ENCODE measurements around the gene CTSD.

Gene CTSD

DNA sequence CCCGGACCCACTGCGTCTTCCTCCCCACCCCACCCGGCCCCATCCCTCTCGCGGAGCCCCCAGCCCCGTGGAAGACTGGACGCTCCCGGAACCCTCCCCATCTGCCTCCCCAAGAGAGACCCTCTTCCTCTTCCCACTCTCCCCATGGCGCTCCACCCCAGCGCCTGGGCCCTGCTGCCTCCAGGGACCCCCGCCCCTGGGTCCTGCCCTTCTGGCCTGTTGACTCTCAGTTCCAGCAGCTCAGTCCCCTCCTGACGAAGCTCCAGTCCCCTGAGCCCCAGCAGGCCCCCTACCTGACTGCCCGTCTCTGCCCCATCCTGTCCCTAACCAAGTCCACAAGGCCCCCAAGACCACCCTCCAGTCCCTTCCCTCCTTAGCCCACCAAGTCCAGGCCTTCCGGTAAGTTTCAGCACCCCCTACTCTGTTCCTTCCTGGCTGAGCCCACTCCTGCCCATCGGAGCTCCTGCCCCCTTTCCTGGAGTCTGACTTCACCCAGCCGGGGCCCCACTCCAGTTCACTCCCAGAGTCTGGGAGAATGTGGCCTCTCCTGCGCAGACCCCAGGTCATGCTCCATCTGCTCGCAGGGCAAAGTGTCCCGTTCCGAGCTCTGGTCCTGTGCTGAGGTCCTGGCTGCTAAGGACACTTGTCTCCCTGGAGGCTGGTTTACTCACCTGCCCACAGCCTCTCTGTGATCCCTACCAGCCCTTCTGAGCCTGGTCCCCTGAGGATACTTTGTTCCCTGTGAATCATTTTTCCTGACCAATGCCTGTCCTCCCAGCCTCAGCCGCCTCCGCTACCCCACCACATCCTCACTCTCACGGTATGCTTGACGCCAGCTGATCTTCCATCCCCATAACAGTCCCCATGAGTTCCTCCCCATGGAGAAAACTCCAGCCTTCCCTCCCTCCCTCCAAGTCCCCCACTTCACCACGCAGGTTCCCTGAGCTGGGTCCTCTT lies 14.1 kb downstream of the CTSD start:
- Histone ChIP-seq H3K4me3 (peak overlapping the region; percentile 21 to 45 (median 34)), H3K27ac (peak overlapping the region in 14 of 21 experiments; percentile 18 to 78 (median 58))

- H3K4me3 ChIP-seq = peak overlapping the region; percentile 21 to 45 (median 34)
Measured at GRCh38 chr11:1748636-1749394, 14.9 kb downstream of the CTSD start.

DNA sequence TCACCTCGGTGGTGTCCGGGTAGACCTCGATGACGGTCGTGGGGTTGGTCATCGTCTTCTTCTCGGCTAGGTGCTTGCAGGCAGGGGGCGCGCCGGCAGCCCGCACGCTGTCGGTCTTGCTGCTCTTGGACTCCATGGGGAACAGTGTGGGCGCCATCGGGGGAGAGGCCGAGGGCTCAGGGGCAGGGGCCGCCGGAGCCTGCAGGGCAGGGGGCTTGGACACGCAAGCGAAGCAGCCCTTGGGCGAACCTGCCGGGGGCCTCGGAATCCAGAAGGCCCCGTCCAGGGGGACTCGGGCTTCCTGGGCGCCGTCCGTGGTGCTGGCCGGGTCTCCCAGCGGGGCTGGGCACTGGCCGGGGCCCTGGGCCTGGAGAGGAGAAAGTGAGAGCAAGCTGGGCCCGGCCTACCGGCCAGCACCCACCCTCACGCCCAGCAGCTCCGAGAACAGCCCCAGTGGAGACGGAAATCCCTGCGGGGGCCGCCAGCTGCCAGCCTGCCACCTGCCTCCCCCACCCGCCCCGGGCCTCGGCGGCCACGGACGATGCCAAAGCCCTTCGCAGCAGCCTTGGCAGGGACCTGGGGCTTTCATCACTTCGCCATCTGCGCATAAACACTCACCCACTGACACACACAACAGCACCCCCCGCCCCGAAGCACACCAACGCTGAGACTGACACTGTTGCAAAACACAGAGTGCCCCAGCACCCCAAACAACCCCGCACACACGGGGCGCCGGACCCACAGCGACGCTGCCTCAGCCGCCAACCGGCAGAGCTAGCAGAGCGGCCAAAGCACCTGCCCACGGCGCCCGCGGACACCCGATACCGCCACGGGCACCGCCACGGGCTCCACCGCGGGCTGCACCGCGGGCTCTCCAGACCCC lies 15.7 kb downstream of the CTSD start:
- Histone ChIP-seq H3K4me3 (peak overlapping the region; percentile 21 to 45 (median 34)), H3K27ac (peak overlapping the region in 12 of 21 experiments; percentile 23 to 78 (median 57))

More at GRCh38 chr11:1748636-1749394, 14.9 kb downstream of the CTSD start:
- H3K27ac ChIP-seq = peak overlapping the region in 16 of 21 experiments; percentile 18 to 78 (median 57)

GRCh38 chr11:1746956-1747752 lies 16.6 kb downstream of the CTSD start:
- Histone ChIP-seq H3K27ac (no peak overlapping the region), H3K4me3 (peak overlapping the region in 3 of 7 experiments; percentile 21 to 45 (median 35))

DNA sequence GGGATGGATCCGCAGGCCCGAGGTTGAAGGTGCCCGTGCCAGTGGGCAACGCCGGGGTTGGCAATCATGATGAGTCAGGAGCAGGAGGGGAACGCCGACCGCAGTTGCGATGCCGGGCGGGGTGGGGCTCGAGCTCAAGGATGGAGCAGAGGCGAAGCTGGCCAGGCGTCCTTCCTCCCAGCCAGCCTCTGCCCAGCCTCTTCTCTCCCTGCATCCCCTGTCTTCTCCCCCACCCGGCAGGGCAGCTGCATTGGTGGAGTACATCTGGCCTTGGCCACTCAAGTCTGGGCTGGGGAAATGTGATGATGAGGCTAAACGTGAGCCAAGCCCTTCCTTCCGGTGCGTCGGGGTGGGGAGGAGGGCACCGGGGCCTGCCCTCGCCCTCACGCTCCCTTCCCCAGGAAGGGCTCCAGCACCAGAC lies 17.2 kb downstream of the CTSD start:
- H3K4me3 ChIP-seq = peak overlapping the region in 1 of 7 experiments; percentile 1

DNA sequence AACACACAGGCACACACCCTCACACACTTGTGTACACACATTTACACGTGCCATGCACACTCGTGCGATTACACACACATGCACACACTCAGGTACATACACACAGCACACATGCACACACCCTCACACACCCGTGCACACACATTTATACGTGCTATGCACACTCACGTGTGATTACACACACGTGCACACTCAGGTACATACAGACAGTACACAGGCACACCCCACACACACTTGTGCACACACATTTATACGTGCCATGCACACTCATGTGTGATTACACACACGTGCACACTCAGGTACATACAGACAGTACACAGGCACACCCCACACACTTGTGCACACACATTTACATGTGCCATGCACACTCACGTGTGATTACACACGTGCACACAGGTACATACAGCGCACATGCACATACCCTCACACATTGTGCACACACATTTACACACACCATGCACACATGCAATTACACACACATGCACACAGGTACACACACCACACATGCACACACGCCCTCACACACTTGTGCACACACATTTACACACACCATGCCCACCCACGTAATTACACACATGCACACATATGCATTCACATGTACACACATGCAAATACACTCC lies 17.9 kb downstream of the CTSD start:
- no peak overlapping the region for H3K27ac ChIP-seq
- H3K4me3 ChIP-seq = no peak overlapping the region

More for the DNA sequence above, 17.2 kb downstream of the CTSD start:
- H3K27ac ChIP-seq = no peak overlapping the region

DNA sequence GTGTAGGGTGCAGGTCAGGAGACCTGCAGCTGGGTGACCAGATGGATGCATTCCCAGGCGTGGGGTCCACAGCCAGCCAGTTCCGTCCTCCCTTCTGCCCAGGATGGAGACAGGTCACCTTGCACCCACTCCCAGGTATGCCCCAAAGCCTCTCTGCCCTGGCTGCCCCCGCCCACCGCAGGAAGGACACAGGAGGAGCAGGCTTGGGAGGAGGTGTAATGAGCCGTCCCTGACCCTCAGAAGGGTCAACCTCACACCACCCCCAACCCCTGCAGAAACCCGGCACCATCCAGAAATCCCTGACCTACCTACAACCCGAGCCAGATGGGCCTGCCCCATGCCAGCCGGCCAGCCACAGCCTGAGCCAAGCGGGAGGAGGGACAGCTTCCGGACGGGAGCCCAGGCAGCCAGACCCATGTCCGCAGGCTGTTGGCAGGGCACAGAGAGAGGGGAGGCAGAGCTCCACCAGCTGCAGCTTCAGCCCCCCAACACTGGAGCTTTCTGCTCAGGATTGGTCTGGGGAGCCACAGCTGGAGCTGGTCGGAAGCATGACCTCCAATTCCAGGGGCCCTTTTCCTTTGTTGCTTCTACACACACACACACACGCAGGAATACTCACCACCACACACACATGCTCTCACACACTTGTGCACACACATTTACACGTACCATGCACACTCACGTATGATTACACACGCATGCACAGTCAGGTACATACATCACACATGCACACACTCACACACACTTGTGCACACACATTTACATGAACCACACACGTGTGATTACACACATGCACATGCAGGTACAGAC lies 18.6 kb downstream of the CTSD start:
- Histone ChIP-seq H3K27ac (no peak overlapping the region), H3K4me3 (no peak overlapping the region)

- no peak overlapping the region for H3K4me3 ChIP-seq
- H3K27ac ChIP-seq = no peak overlapping the region
Measured at GRCh38 chr11:1744137-1744886, 19.4 kb downstream of the CTSD start.

- no peak overlapping the region for H3K27ac ChIP-seq
- no peak overlapping the region for H3K4me3 ChIP-seq
Measured at GRCh38 chr11:1743585-1744136, 20.1 kb downstream of the CTSD start.

GRCh38 chr11:1742869-1743584 lies 20.7 kb downstream of the CTSD start:
- no peak overlapping the region for H3K4me3 ChIP-seq
- no peak overlapping the region for H3K27ac ChIP-seq

GRCh38 chr11:1742371-1742770 lies 21.4 kb downstream of the CTSD start:
- Histone ChIP-seq H3K4me3 (no peak overlapping the region), H3K27ac (no peak overlapping the region)

DNA sequence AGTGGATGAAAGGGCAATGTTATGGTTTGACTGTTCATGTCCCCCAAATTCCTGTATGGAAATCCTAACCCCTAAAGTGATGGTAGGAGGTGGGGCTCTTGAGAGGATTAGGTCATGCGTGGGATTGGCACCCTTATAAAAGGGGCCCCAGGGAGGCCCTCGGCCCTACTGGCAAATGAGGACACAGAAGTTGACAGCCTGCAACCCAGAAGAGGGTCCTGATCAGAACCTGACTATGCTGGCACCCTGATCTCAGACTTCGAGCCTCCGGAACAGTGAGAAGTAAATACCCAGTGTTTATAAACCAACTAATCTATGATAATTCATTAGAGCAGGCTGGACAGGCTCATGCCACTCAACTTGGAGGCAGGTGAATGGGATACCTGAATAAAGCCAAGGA lies 22.0 kb downstream of the CTSD start:
- Histone ChIP-seq H3K4me3 (no peak overlapping the region), H3K27ac (no peak overlapping the region)

- no peak overlapping the region for H3K27ac ChIP-seq
Measured at GRCh38 chr11:1740786-1741530, 22.8 kb downstream of the CTSD start.

GRCh38 chr11:1739576-1739975 lies 24.2 kb downstream of the CTSD start:
- Histone ChIP-seq H3K4me3 (no peak overlapping the region), H3K27ac (no peak overlapping the region)

More at GRCh38 chr11:1740786-1741530, 22.8 kb downstream of the CTSD start:
- no peak overlapping the region for H3K4me3 ChIP-seq

- H3K4me3 ChIP-seq = no peak overlapping the region
- no peak overlapping the region for H3K27ac ChIP-seq
Measured at GRCh38 chr11:1738380-1738779, 25.3 kb downstream of the CTSD start.
